Body of pancreas (tissue), 4 donors: ENCODE results near the gene SNX13. TPM values are rescaled to one million over a fixed set of nuclear protein-coding genes. Genes with fewer than 3 reads are reported as not detected.

ENCODE experiments used
- ATAC-seq: fragments of 150-250 bp; one replicate; pipeline ENCODE4 v1.9.1; 2016
- DNase-seq, 4 donors: peaks; one replicate each; pipeline ENCODE4 v3.0.0-alpha.2; 2019
- H3K27ac ChIP-seq, 4 donors: fragments of 200-600 bp; sonication (generic); 1 replicate in 3 of 4; 2 replicates in 1 of 4; pipeline versions ENCODE4 v1.5.1 to v1.6.1; 2016 to 2019; ENCODE audit warnings: mild to moderate bottlenecking in 1 of 4, mixed read lengths in 1 of 4, moderate library complexity in 1 of 4
- H3K27me3 ChIP-seq, 2 donors: fragments of 200-600 bp; sonication (generic); one replicate each; pipeline ENCODE4 v1.6.0; 2016; ENCODE audit warnings: mild to moderate bottlenecking in 1 of 2
- H3K36me3 ChIP-seq, 2 donors: fragments of 200-600 bp; sonication (generic); replicated peaks in 1 of 2; 2 replicates each; pipeline ENCODE4 v1.5.1; 2016; ENCODE audit warnings: low read depth in 2 of 2; ENCODE audit not compliant: insufficient read depth in 1 of 2
- H3K4me1 ChIP-seq: fragments of 200-600 bp; sonication (generic); one replicate; pipeline ENCODE4 v1.6.0; 2016
- H3K4me3 ChIP-seq, 2 donors: fragments of 200-600 bp; sonication (generic); 1 replicate in 1 of 2; 2 replicates in 1 of 2; pipeline ENCODE4 v1.5.1; 2016 to 2019
- H3K9me3 ChIP-seq, 3 donors: fragments of 200-600 bp; sonication (generic); 1 replicate in 2 of 3; 2 replicates in 1 of 3; pipeline ENCODE4 v1.5.1; 2016
- CTCF ChIP-seq, 7 experiments: fragments of 450-650 bp in 4 of 7; fragments of 200-600 bp in 3 of 7; sonication (generic) in 3 of 7; IDR thresholded peaks; one replicate each; pipeline ENCODE4 v1.5.1; 2016 to 2019; ENCODE audit warnings: antibody characterized with exemption in 7 of 7
- POLR2A ChIP-seq, 3 donors: fragments of 450-650 bp; IDR thresholded peaks; one replicate each; pipeline ENCODE4 v1.6.1; 2016; ENCODE audit warnings: antibody characterized with exemption in 3 of 3, mild to moderate bottlenecking in 2 of 3
- WGBS, 2 donors: methylation state at CpG; one replicate each; pipeline ENCODE4 v1.1.5; 2017; 5-methylcytosine and 5-hydroxymethylcytosine counted together
- intact Hi-C: fragments of 100-400 bp; cut with DNase I; formaldehyde crosslinking; loops from one replicate; pipeline ENCODE4 v1.15.1; 2023
- total RNA-seq, 2 donors: library from RNA; depleted of rRNA; stranded (reverse); fragments of >200 nt; gene quantifications; one replicate each; pipeline ENCODE4 v1.1.0, GENCODE V29; 2016

Gene SNX13
- total RNA-seq, 2 donors from 2014 or later, result 23.1 to 61.0 TPM

- DNase-seq, result no peak
- no peak for ATAC-seq
- Histone ChIP-seq H3K27me3 (no peaks in the 10 kb centered on the region), H3K36me3 (no peaks in the 10 kb centered on the region), H3K27ac (no peak overlapping the region), H3K4me3 (no peak overlapping the region), H3K4me1 (no peaks in the 10 kb centered on the region), H3K9me3 (no peaks in the 10 kb centered on the region)
- 48 to 60% methylated on average over 2 of the region's 2 CpGs for WGBS, 2 donors
- TF ChIP-seq CTCF (IDR thresholded peaks at IDR 0.05) (no peak), POLR2A (IDR thresholded peaks at IDR 0.05) (no peak)
- intact Hi-C loops, result no loop called here
Observed at GRCh38 chr7:17947620-17948019, 7.3 kb upstream of the SNX13 start.

- no peak overlapping the region for H3K27ac ChIP-seq
- WGBS, 2 donors, result 64 to 73% methylated on average over 1 of the region's 1 CpG
- no peaks in the 10 kb centered on the region for H3K9me3 ChIP-seq
- no peaks in the 10 kb centered on the region for H3K36me3 ChIP-seq
- ATAC-seq, result no peak
- H3K27me3 ChIP-seq, result no peaks in the 10 kb centered on the region
- no peak overlapping the region for H3K4me3 ChIP-seq
- no peak for DNase-seq
- TF ChIP-seq POLR2A (IDR thresholded peaks at IDR 0.05) (no peak), CTCF (IDR thresholded peaks at IDR 0.05) (no peak)
- intact Hi-C loops, result no loop called here
- no peaks in the 10 kb centered on the region for H3K4me1 ChIP-seq
Observed at GRCh38 chr7:17946591-17946990, 6.3 kb upstream of the SNX13 start.

GRCh38 chr7:17944720-17945119, 4.4 kb upstream of the SNX13 start:
- no peaks in the 10 kb centered on the region for H3K9me3 ChIP-seq
- ATAC-seq, result no peak
- H3K4me3 ChIP-seq, result no peak overlapping the region

GRCh38 chr7:17943006-17943405, 2.7 kb upstream of the SNX13 start:
- 96 to 98% methylated on average over 2 of the region's 2 CpGs for WGBS, 2 donors
- intact Hi-C loops, result no loop called here
- H3K36me3 ChIP-seq, result no peaks in the 10 kb centered on the region
- H3K27me3 ChIP-seq, result no peaks in the 10 kb centered on the region
- DNase-seq, result no peak
- H3K4me1 ChIP-seq, result peaks cover 7% of the 10 kb centered on the region
- no peak for ATAC-seq
- H3K9me3 ChIP-seq, result no peaks in the 10 kb centered on the region
- no peak for TF ChIP-seq CTCF (IDR thresholded peaks at IDR 0.05)
- H3K4me3 ChIP-seq, result no peak overlapping the region
- H3K27ac ChIP-seq, result no peak overlapping the region

More at GRCh38 chr7:17944720-17945119, 4.4 kb upstream of the SNX13 start:
- intact Hi-C loops, result no loop called here
- Histone ChIP-seq H3K4me1 (no peaks in the 10 kb centered on the region), H3K27ac (no peak overlapping the region), H3K36me3 (no peaks in the 10 kb centered on the region), H3K27me3 (no peaks in the 10 kb centered on the region)
- 81 to 83% methylated on average over 1 of the region's 1 CpG for WGBS, 2 donors
- TF ChIP-seq POLR2A (IDR thresholded peaks at IDR 0.05) (no peak), CTCF (IDR thresholded peaks at IDR 0.05) (no peak)
- no peak for DNase-seq

- 91 to 100% methylated on average over 1 of the region's 1 CpG for WGBS, 2 donors
Observed at GRCh38 chr7:17942231-17942630, 1.9 kb upstream of the SNX13 start.

More at GRCh38 chr7:17942231-17942630, 1.9 kb upstream of the SNX13 start:
- H3K27ac ChIP-seq, result no peak overlapping the region
- no peaks in the 10 kb centered on the region for H3K27me3 ChIP-seq
- ATAC-seq (no peak), DNase-seq (no peak)
- H3K4me3 ChIP-seq, result no peak overlapping the region
- no peaks in the 10 kb centered on the region for H3K9me3 ChIP-seq
- intact Hi-C loops, result no loop called here
- no peaks in the 10 kb centered on the region for H3K36me3 ChIP-seq
- H3K4me1 ChIP-seq, result peaks cover 15% of the 10 kb centered on the region
- TF ChIP-seq CTCF (IDR thresholded peaks at IDR 0.05), result no peak
- TF ChIP-seq POLR2A (IDR thresholded peaks at IDR 0.05), result no peak
